ENCODE data around the gene SMG5. TPM values are rescaled to one million over a fixed set of nuclear protein-coding genes. Genes with fewer than 3 reads are reported as not detected.

SMG5 gene
- total RNA-seq, result 40.6 and 40.8 TPM in 2 replicates

GRCh38 chr1:156282479-156283222 lies at the start of gene SMG5:
Gene SMG5, minus strand, starts transcription at chr1:156282825. Its CDS starts 145 bp downstream, at chr1:156282680.

DNA sequence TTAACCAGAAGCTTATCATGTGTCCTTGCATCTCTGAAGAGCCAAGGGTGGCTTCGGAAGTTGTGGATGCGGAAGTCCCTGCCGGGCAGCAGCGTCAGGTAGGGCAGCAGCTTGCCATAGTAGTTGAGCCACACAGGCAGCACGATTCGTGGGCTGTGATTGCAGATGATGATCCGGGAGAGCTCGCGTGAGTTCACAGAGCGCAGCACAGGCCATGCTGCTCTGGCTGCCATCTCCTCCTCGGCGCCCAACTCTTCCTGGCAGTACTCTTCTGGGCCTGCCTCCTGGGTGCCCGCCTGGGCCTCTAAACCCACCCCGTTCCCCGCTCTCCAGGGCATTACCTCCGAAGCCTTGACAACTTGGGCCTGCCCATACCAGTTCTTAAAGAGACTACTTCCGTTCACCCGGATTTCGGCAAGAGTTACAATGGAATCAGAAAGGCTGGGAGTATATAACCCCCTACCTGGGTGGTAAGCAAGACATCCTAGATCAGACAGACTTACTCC lies 16.3 kb upstream of the SMG5 start, which contains the start of gene VHLL:
Gene VHLL, minus strand, starts transcription at position 456 of the 506 bp plus-strand sequence. Its CDS starts 118 bp downstream, at position 338.

DNA sequence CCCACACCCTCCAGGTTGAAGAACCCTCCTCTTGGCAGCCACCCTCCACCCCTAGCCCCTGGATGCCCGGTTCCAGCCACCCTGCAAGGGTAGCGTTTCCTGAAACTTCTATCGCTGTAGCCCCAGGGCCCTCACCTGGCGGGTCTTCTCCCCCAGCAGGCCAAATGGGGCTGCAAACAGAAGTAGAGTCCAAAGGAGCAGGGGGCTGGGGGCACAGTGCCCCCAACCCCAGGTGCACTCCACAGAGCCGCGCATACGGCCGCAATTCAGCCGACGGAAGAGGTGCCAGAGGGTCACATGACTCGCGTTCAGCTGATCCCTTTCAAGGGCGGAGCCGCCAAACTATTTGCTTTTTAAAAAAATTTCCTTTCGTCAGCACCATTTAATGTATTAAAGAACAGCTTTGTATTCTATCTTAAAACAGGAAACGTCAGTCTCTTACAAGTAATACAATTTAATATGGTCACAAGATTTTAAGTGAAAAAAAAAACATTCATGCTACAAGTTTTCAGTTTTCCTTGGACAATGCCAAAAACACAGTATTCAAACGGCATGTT lies 12.8 kb upstream of the SMG5 start, which contains the start of gene GLMP:
Gene GLMP, minus strand, starts transcription at position 289 of the 557 bp plus-strand sequence. Its CDS starts 34 bp downstream, at position 255.

DNA sequence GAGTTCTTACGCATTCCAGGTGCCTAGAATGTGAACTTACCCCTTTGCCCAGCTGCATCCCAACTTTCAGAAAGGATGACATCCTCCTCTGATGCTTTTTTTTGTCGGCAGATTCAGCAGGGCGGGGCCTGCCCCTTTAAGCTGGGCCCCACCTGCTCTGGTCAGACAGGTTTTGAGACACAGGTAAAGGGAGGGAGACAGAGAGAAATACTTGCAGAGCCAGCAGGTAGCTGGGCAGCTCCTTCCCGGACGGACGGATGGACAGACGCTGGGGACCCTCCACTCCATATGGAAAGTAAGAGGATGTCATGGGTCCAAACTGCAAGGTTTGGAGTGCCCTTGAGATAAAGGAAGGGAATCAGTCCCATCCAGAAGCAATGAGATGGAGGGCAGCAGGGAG lies 1.5 kb upstream of the SMG5 start, which contains the start of gene TMEM79:
Gene TMEM79, plus strand, starts transcription at position 214 of the 400 bp plus-strand sequence. CDS start 902 bp downstream, outside the sequence.

GRCh38 chr1:156247460-156248322 lies 34.9 kb downstream of the SMG5 start, which contains the start of gene PAQR6:
Gene PAQR6, minus strand, starts transcription at chr1:156248056. Its CDS starts 1,325 bp downstream, at chr1:156246731.

GRCh38 chr1:156241926-156242325 lies 40.7 kb downstream of the SMG5 start, which contains the start of gene BGLAP:
Gene BGLAP, plus strand, starts transcription at chr1:156242184. Its CDS starts 48 bp downstream, at chr1:156242232.

GRCh38 chr1:156212833-156213643 lies 69.6 kb downstream of the SMG5 start, which contains the start of gene PMF1:
Gene PMF1, plus strand, starts transcription at chr1:156213007. Its CDS starts 9 bp downstream, at chr1:156213016.

Other genes starting within 250 kb of the SMG5 start
- gene UBQLN4, start 229.0 kb downstream of the SMG5 start, total RNA-seq, result 21.4 and 25.2 TPM in 2 replicates
- gene LAMTOR2, start 228.0 kb downstream of the SMG5 start, total RNA-seq, result 103 and 130 TPM in 2 replicates
- 206 and 251 TPM in 2 replicates for gene RAB25, start 221.7 kb downstream of the SMG5 start, total RNA-seq
- 3.3 and 7.6 TPM in 2 replicates for gene MEX3A, start 200.4 kb downstream of the SMG5 start, total RNA-seq
- 995 and 1,028 TPM in 2 replicates for gene LMNA, start 168.1 kb downstream of the SMG5 start, total RNA-seq
- 7.6 and 16.6 TPM in 2 replicates for gene SEMA4A, start 129.2 kb downstream of the SMG5 start, total RNA-seq
- gene SLC25A44, start 88.7 kb downstream of the SMG5 start, total RNA-seq, result 9.2 and 13.0 TPM in 2 replicates
- gene PMF1, start 69.8 kb downstream of the SMG5 start, total RNA-seq, result 84.6 and 87.2 TPM in 2 replicates
- gene BGLAP, start 40.6 kb downstream of the SMG5 start, total RNA-seq, result 0.14 TPM in 1 of 2 replicates, not detected in the other
- gene PAQR6, start 34.8 kb downstream of the SMG5 start, total RNA-seq, result 0.60 and 0.71 TPM in 2 replicates
- gene TMEM79, start 1.5 kb upstream of the SMG5 start, total RNA-seq, result 37.5 and 38.2 TPM in 2 replicates
- gene GLMP, start 12.9 kb upstream of the SMG5 start, total RNA-seq, result 28.6 and 42.5 TPM in 2 replicates
- gene VHLL, start 16.5 kb upstream of the SMG5 start, total RNA-seq, result not detected in 2 replicates
- 322 and 440 TPM in 2 replicates for gene CCT3, start 55.5 kb upstream of the SMG5 start, total RNA-seq
- gene TSACC, start 55.7 kb upstream of the SMG5 start, total RNA-seq, result 2.4 TPM in 1 of 2 replicates, not detected in the other
- gene RHBG, start 86.4 kb upstream of the SMG5 start, total RNA-seq, result 0.14 TPM in 1 of 2 replicates, not detected in the other
- 18.2 and 18.8 TPM in 2 replicates for gene MEF2D, start 217.9 kb upstream of the SMG5 start, total RNA-seq

All from airway epithelial cell (primary cell).